Hypothalamus (tissue), 51 donors: ENCODE measurements around the gene GNAT3.

Experiments
- DNase-seq, 51 donors: peaks; one replicate each; lab custom pipeline; 2025; lab: John Stamatoyannopoulos, UW

Gene GNAT3

DNA sequence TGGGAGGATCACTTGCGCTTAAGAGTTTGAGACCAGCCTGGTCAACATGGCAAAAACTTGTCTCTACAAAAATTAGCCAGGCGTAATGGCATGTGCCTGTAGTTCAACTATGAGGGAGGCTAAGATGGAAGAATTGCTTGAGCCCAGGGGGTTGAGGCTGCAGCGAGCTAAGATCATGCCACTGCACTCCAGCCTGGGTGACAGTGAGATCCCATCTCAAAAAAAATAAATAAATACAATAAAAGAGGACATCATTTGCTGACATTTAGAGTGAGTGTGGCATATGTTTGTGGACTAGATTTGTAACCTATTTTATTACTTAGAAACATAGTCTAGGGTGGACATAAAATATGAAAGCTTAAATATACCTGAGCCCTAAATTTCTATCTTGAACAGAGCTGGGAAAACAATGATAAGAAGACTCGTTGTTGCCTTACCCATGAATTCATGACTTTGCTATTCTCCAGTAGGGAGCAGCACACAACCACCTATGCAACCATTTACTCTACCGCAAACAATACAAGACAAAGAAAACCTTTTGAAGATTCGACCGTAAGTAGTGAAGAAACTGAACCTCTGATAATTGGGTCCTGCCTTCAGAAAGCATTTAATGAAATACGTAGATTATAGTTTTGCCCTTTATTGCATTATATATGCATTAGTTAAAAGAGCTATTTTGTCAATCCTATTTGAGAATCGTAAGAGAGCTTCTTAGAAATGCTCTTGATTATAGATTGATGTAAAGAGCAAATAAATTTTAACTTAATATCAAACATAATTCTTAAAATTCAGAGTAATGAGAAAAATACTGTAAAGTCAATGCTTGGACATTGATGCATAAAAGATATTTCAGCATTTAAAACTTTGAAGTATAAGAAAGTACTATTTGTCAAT is 83.5 kb downstream of the GNAT3 start:
- peak in 6 of 51 donors; percentile 1 to 35 (median 4) for DNase-seq

DNA sequence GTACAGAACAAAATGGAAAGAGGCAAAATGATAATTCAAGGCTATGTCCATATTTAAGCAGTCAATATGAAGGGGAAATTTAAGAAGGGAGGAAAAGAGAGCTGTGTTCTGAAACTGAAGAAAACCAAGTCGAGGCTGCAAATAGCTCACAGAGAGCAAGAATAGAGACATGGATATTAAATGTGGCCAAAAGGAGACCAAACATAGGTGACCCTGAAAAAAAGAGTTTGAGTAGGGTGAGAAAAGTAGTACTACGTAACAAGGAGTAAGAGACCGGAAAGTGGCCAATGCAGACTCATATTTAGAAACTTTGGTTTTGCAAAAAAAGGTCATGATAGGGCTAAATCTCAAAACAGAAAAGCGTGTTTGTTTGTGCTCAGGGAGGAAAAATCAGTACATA is 84.6 kb downstream of the GNAT3 start:
- DNase-seq, result no peak

DNA sequence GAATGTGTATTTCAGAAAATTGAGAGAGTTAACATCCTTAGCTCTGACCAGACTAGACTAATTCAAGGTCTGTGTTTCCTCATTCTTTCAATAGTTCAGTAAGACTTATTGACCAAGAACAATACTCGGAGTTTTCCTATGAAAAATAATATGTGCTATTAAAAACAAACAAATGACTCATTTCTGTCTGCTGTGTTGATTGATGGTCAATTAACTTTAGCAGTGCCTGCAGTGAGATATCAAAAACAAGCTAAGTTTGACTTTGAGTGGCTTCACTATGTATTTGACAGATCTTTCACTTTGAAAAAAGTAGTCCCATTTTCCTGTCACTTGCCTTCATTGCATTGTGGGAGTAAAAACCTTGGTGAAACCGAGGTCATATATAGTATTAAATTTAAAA is 91.0 kb downstream of the GNAT3 start:
- DNase-seq, result no peak

DNA sequence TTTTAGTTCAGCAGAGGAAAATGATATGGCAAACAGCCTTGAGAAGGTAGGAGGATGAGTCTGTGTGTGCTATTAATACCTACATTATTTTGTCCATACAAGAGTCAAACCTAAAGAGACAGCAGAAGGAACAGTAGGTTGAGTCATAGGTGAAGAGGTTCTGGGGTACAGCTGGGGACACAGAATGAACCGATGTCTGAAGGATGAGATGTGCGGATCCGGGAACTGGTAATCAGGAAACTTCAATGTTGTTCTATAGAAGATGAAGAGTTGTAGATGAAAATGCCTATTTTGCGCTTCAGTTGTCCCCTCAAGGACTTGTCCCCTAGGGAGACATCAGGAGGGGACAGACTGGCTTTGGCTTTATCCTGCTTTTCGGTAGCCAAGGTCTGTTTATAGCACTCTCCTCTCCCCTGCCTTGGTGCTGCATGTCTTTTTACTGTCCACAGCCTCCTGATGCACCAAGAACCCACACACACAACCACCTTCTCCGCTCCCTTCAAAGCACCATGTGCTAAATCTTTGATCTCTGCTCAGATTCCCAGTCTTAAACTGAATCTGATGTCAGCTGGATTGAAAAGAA is 94.6 kb downstream of the GNAT3 start:
- no peak for DNase-seq

DNA sequence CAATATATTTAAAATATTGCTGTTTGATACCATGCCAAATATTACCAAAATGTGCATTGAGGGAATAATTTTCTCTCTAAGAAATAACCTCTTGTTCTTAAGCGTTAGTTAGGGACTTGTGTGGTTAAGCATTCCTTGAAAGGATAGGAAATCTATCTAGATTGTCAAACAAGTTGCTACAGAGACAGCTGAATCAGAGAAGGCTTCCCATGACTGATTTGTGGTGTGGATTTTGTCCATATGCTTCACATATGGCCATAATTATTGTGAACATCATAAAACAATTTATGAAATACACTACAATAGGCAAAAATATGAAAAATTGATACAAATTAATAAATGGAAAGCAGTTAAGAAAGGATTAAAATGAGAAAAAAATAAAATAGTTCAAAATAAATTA is 96.3 kb downstream of the GNAT3 start:
- DNase-seq, result no peak

DNA sequence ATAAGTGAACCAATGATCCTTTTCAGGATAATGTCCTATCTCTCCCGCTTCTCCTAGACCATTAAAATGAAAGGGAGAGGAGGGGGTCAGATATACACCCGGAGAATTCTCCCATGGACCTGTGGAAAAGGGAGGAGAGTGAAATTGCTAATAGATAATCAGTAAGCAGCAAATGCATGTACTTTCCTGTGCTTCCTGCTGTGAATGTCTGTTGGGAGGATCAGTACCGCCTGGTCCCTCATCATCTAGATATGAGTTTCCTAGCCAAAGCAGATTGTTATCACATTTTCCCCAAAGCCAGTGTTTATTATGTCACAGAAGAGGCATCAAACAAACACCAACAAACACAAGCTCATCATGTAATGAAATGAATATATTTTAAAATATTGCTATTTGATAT is 96.8 kb downstream of the GNAT3 start:
- DNase-seq, result no peak

DNA sequence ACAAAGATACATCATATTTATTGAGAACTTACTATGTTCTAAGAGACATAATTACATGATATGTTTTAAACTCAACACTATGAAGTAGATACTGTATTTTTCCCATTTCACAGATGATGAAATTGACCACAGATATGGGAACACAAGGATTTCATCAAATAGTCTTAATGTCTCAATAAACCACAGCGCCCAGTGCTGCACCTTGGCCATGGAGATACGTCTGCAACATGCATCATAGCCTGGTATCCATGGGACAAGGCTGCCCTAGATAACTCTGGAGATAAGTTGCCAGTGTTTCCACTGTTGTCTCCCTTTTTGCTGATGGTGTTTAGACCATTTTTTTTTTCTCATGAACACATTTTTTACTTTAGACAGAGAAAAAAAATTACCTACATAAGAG is 97.5 kb downstream of the GNAT3 start:
- DNase-seq, result no peak

DNA sequence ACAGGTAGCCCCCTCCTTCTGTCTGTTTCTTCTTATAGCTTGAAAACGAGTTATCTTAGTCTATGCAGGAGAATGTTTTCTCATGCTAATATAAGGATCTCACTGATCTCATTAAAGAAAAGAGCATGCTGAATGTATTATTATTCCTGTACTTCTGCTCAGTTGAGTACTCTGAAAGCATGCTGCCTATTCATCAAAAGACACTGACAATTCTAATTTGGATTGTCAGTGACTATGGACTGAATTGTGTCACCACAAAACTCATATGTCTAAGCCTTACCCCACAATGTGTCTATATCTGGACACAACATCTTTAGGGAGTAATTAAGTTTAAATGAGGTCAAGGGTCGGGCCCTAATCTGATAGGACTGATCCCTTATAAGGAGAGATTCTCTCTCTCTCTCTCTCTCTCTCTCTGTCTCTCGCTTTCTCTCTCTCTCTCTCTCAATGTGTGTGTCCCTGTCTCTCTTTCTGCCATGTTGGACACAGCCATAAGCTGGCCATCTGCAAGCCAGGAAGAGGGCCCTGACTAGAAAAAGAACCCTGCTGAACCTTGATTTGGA is 98.4 kb downstream of the GNAT3 start:
- DNase-seq, result no peak

DNA sequence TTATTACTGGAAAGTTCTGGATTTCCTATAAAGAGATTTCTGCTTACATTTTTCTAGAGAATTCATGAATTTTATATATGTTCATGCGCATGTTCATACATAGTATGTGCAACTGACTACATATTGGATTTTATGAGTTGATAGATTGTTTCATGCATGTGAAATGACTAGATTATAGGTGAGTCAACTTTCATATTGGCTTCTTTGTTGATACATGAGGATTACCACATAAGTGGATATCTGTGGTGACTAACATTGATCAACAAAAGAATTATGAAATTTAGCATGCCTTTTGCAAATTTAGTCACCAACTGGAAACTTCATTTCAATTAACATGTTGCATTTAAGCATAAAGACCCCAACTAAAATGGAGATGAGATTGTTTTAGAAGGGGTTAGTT is 99.0 kb downstream of the GNAT3 start:
- DNase-seq, result no peak

DNA sequence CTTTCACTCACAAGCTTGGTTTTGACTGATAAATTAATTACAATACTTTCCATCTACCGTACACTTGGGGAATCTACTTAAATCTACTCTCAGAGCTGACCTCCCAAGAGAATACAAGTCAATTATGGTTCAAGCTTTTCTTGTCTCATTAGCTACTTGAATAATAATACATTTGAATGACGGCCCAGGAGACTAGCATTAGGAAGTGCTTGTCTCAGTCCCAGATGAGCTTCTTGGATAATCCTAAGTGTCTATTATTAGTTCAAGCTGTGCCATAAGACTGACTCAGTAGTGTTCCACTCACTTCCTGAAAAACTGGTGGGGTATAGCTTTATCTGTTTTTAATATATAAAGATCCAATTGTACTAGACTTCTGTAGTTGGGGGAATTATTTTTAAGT is 100.2 kb downstream of the GNAT3 start:
- DNase-seq, result no peak

DNA sequence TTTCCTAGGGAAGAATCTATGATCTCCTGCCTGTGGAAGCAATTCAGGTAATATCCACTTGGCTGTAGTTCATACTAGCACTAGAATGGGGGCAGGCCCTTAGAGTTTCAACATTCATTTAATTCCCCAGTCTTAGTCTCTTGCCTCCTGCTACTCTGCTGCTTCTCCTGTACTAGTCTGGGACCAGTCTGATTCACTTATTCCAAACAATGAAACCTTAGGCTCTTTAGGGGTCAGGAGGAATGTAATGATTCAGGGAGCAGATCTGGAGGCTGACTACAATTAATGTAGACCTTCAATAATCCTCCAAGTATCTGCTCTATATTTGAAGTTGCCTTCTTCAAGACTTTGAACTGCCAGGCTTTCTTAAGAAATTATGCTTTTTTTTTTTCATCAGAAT is 101.8 kb downstream of the GNAT3 start:
- no peak for DNase-seq
